Hematopoietic multipotent progenitor cell treated with erythropoietin and hydrocortisone succinate and interleukin-3 and kit ligand, for 17 days (in vitro differentiated cells): ENCODE results near the gene CCDC126.
A peak's percentile ranks its signal among the peaks of the same experiment; 100 is the strongest.
"Not testable (repeated sequence)": the region's sequence is repeated elsewhere in the genome, so short reads cannot be mapped to it uniquely, and the experiment has no call there.

Source experiments
- DNase-seq: peaks from one replicate; pipeline ENCODE4 v3.0.0-alpha.2; 2015; ENCODE audit warnings: low spot score

Gene CCDC126

GRCh38 chr7:23628370-23628769 lies 31.2 kb downstream of the CCDC126 start:
- DNase-seq: no peak

GRCh38 chr7:23633417-23633816 lies 36.2 kb downstream of the CCDC126 start:
- no peak for DNase-seq

- no peak for DNase-seq
Measured at GRCh38 chr7:23645822-23646221, 48.6 kb downstream of the CCDC126 start.

GRCh38 chr7:23653942-23654341 lies 56.8 kb downstream of the CCDC126 start:
- no peak for DNase-seq

- DNase-seq: no peak
Measured at GRCh38 chr7:23654508-23654907, 57.3 kb downstream of the CCDC126 start.

GRCh38 chr7:23655433-23655832 lies 58.3 kb downstream of the CCDC126 start:
- DNase-seq: no peak

GRCh38 chr7:23658831-23659427 lies 61.7 kb downstream of the CCDC126 start:
- no peak for DNase-seq

GRCh38 chr7:23661385-23661784 lies 64.2 kb downstream of the CCDC126 start:
- DNase-seq: no peak

GRCh38 chr7:23662124-23662983 lies 65.2 kb downstream of the CCDC126 start:
- no peak for DNase-seq

GRCh38 chr7:23662984-23663313 lies 65.8 kb downstream of the CCDC126 start:
- no peak for DNase-seq

GRCh38 chr7:23664122-23664521 lies 66.9 kb downstream of the CCDC126 start:
- no peak for DNase-seq

- no peak for DNase-seq
Measured at GRCh38 chr7:23672033-23672432, 74.9 kb downstream of the CCDC126 start.

GRCh38 chr7:23679898-23680413 lies 82.8 kb downstream of the CCDC126 start, which contains the start of gene FAM221A:
Gene FAM221A (plus strand): TSS chr7:23680199. CDS start chr7:23680219, 20 bp downstream.
- peak; percentile 10 for DNase-seq

GRCh38 chr7:23680414-23681405 lies 83.5 kb downstream of the CCDC126 start:
- no peak for DNase-seq

GRCh38 chr7:23684041-23684440 lies 86.9 kb downstream of the CCDC126 start:
- DNase-seq: not testable (repeated sequence)

GRCh38 chr7:23685731-23686130 lies 88.5 kb downstream of the CCDC126 start:
- DNase-seq: no peak

- no peak for DNase-seq
Measured at GRCh38 chr7:23687011-23687410, 89.8 kb downstream of the CCDC126 start.

GRCh38 chr7:23689165-23689564 lies 92.0 kb downstream of the CCDC126 start:
- DNase-seq: no peak

- DNase-seq: no peak
Measured at GRCh38 chr7:23691320-23691719, 94.1 kb downstream of the CCDC126 start.

- no peak for DNase-seq
Measured at GRCh38 chr7:23693224-23693623, 96.0 kb downstream of the CCDC126 start.
